Smooth muscle cell (in vitro differentiated cells): ENCODE data around the gene SCARB1. TPM values are rescaled to one million over a fixed set of nuclear protein-coding genes. Genes with fewer than 3 reads are reported as not detected.

ENCODE experiments used
- DNase-seq: peaks from one replicate; lab custom pipeline; 2025; ENCODE audit not compliant: unreplicated experiment; lab: John Stamatoyannopoulos, UW
- H2AFZ ChIP-seq: fragments of 200-600 bp; sonication (generic); 2 replicates; pipeline ENCODE4 v1.6.0; 2016; ENCODE audit warnings: antibody characterized with exemption, low read depth, mild to moderate bottlenecking
- H3F3A ChIP-seq: fragments of 200-600 bp; sonication (generic); 2 replicates; pipeline ENCODE4 v1.6.0; 2017; ENCODE audit warnings: antibody characterized with exemption, low read depth
- H3K27ac ChIP-seq: fragments of 200-600 bp; sonication (generic); 2 replicates; pipeline ENCODE4 v1.5.1; 2016; ENCODE audit warnings: low read depth, mild to moderate bottlenecking
- H3K27me3 ChIP-seq: fragments of 200-600 bp; sonication (generic); 2 replicates; pipeline ENCODE4 v1.6.1; 2016; ENCODE audit warnings: low read depth, mild to moderate bottlenecking
- H3K36me3 ChIP-seq: fragments of 200-600 bp; sonication (generic); 2 replicates; pipeline ENCODE4 v1.5.1; 2016; ENCODE audit warnings: low read depth
- H3K4me1 ChIP-seq: fragments of 200-600 bp; sonication (generic); 2 replicates; pipeline ENCODE4 v1.5.1; 2016; ENCODE audit warnings: low read depth
- H3K4me2 ChIP-seq: fragments of 200-600 bp; sonication (generic); 2 replicates; pipeline ENCODE4 v1.6.0; 2016; ENCODE audit warnings: mild to moderate bottlenecking
- H3K4me3 ChIP-seq: fragments of 200-600 bp; sonication (generic); 2 replicates; pipeline ENCODE4 v1.5.1; 2016; ENCODE audit warnings: mild to moderate bottlenecking
- H3K79me2 ChIP-seq: fragments of 200-600 bp; sonication (generic); 2 replicates; pipeline ENCODE4 v1.6.0; 2016; ENCODE audit warnings: low read depth, mild to moderate bottlenecking
- H3K9ac ChIP-seq: fragments of 200-600 bp; sonication (generic); 2 replicates; pipeline ENCODE4 v1.6.0; 2016; ENCODE audit warnings: low read depth
- H3K9me3 ChIP-seq: fragments of 200-600 bp; sonication (generic); replicated peaks from 2 replicates; pipeline ENCODE4 v1.5.1; 2016; ENCODE audit warnings: low read depth
- H4K20me1 ChIP-seq: fragments of 200-600 bp; sonication (generic); 2 replicates; pipeline ENCODE4 v1.6.0; 2016; ENCODE audit warnings: low read depth
- CTCF ChIP-seq: fragments of 200-600 bp; sonication (generic); IDR thresholded peaks from 2 replicates; pipeline ENCODE4 v1.5.1; 2017; ENCODE audit warnings: borderline replicate concordance, mild to moderate bottlenecking, antibody characterized with exemption; ENCODE audit not compliant: insufficient read depth, poor library complexity, severe bottlenecking
- WGBS: methylation state at CpG from one replicate; pipeline ENCODE4 v1.1.7; 2016; ENCODE audit warnings: low lambda C conversion rate; 5-methylcytosine and 5-hydroxymethylcytosine counted together
- polyA plus RNA-seq: library from polyadenylated mRNA; unstranded; fragments of >200 nt; fragmentation: Nextera tagmentation; extraction: Ambion mirVana; gene quantifications from 2 replicates; pipeline ENCODE4 v1.2.1, GENCODE V29; 2016
- total RNA-seq: library from RNA; depleted of rRNA; stranded (reverse); fragments of >200 nt; gene quantifications from 2 replicates; pipeline ENCODE4 v1.2.3, GENCODE V29; 2014

Gene SCARB1
- total and polyA plus RNA-seq, 2 experiments from 2014 or later, result 6.8 to 10.1 TPM

- H3K4me1 ChIP-seq, result peaks cover 11% of the 10 kb centered on the region
- H3F3A ChIP-seq, result peaks cover 19% of the 10 kb centered on the region
- no peaks in the 10 kb centered on the region for H3K27me3 ChIP-seq
- H3K36me3 ChIP-seq, result no peaks in the 10 kb centered on the region
- H3K27ac ChIP-seq, result peak overlapping the region; percentile 81
- no peaks in the 10 kb centered on the region for H4K20me1 ChIP-seq
- DNase-seq, result peak; percentile 26
- no peak overlapping the region for H2AFZ ChIP-seq
- no peaks in the 10 kb centered on the region for H3K79me2 ChIP-seq
- no peak overlapping the region for H3K4me2 ChIP-seq
- no peak overlapping the region for H3K9ac ChIP-seq
- no peaks in the 10 kb centered on the region for H3K9me3 ChIP-seq
- 48% methylated on average over 3 of the region's 3 CpGs for WGBS
- no peak overlapping the region for H3K4me3 ChIP-seq
- TF ChIP-seq CTCF, result peak; percentile 97
These were observed 99.2 kb downstream of the SCARB1 start for GRCh38 chr12:124764451-124764850.

- WGBS, result 71% methylated on average over 5 of the region's 5 CpGs
- no peaks in the 10 kb centered on the region for H3K9me3 ChIP-seq
These were observed 100.1 kb downstream of the SCARB1 start for GRCh38 chr12:124763594-124763979.

GRCh38 chr12:124762791-124763593 is 100.7 kb downstream of the SCARB1 start:
- Histone ChIP-seq H3K79me2 (no peaks in the 10 kb centered on the region), H3F3A (peaks cover 19% of the 10 kb centered on the region), H3K4me1 (peaks cover 11% of the 10 kb centered on the region), H3K36me3 (no peaks in the 10 kb centered on the region), H3K4me2 (no peak overlapping the region), H3K9ac (no peak overlapping the region), H4K20me1 (no peaks in the 10 kb centered on the region), H3K9me3 (no peaks in the 10 kb centered on the region), H3K4me3 (no peak overlapping the region), H3K27me3 (no peaks in the 10 kb centered on the region), H2AFZ (no peak overlapping the region), H3K27ac (peak overlapping the region; percentile 81)
- WGBS, result 79% methylated on average over 13 of the region's 13 CpGs
- DNase-seq, result no peak
- no peak for TF ChIP-seq CTCF

More at GRCh38 chr12:124763594-124763979, 100.1 kb downstream of the SCARB1 start:
- Histone ChIP-seq H3K27ac (peak overlapping the region; percentile 81), H3K4me3 (no peak overlapping the region), H4K20me1 (no peaks in the 10 kb centered on the region), H3K36me3 (no peaks in the 10 kb centered on the region), H3K4me1 (peaks cover 11% of the 10 kb centered on the region), H3K9ac (no peak overlapping the region), H3K27me3 (no peaks in the 10 kb centered on the region), H3K4me2 (no peak overlapping the region), H3F3A (peaks cover 19% of the 10 kb centered on the region), H3K79me2 (no peaks in the 10 kb centered on the region), H2AFZ (no peak overlapping the region)
- TF ChIP-seq CTCF, result no peak
- no peak for DNase-seq

GRCh38 chr12:124762384-124762783 is 101.3 kb downstream of the SCARB1 start:
- Histone ChIP-seq H3K79me2 (no peaks in the 10 kb centered on the region), H3F3A (peaks cover 19% of the 10 kb centered on the region), H2AFZ (no peak overlapping the region), H3K36me3 (no peaks in the 10 kb centered on the region), H3K4me1 (peaks cover 11% of the 10 kb centered on the region), H4K20me1 (no peaks in the 10 kb centered on the region), H3K9ac (no peak overlapping the region), H3K27ac (peak overlapping the region; percentile 81), H3K27me3 (no peaks in the 10 kb centered on the region), H3K4me2 (no peak overlapping the region), H3K9me3 (no peaks in the 10 kb centered on the region), H3K4me3 (no peak overlapping the region)
- WGBS, result 95% methylated on average over 8 of the region's 8 CpGs
- no peak for TF ChIP-seq CTCF
- no peak for DNase-seq
